MM.1S (cell line): ENCODE measurements around the gene SLC2A13.

Source experiments
- DNase-seq: peaks from one replicate; pipeline ENCODE4 v3.0.0-alpha.2; 2015
- H2AFZ ChIP-seq: fragments of 300-600 bp; sonication (generic); 2 replicates; pipeline ENCODE4 v1.6.0; 2016; ENCODE audit warnings: antibody characterized with exemption, low read length
- H3F3A ChIP-seq: fragments of 300-600 bp; sonication (generic); 2 replicates; pipeline ENCODE4 v1.6.1; 2016; ENCODE audit warnings: mild to moderate bottlenecking, antibody characterized with exemption, low read length, moderate library complexity, mixed read lengths; ENCODE audit not compliant: insufficient read depth
- H3K27ac ChIP-seq: fragments of 300-600 bp; sonication (generic); 2 replicates; pipeline ENCODE4 v1.5.1; 2016; ENCODE audit warnings: mild to moderate bottlenecking, low read length
- H3K27me3 ChIP-seq: fragments of 300-600 bp; sonication (generic); replicated peaks from 2 replicates; pipeline ENCODE4 v1.6.0; 2016; ENCODE audit warnings: low read length; ENCODE audit not compliant: insufficient read depth
- H3K36me3 ChIP-seq: fragments of 300-600 bp; sonication (generic); replicated peaks from 2 replicates; pipeline ENCODE4 v1.6.1; 2016; ENCODE audit warnings: mild to moderate bottlenecking, low read length, mixed read lengths; ENCODE audit not compliant: insufficient read depth
- H3K4me1 ChIP-seq: fragments of 300-600 bp; sonication (generic); 2 replicates; pipeline ENCODE4 v1.6.1; 2016; ENCODE audit warnings: low read length, mixed read lengths
- H3K4me2 ChIP-seq: fragments of 300-600 bp; sonication (generic); 2 replicates; pipeline ENCODE4 v1.6.0; 2016; ENCODE audit warnings: low read depth, low read length
- H3K4me3 ChIP-seq: fragments of 300-600 bp; sonication (generic); 2 replicates; pipeline ENCODE4 v1.5.1; 2016; ENCODE audit warnings: low read length, mixed read lengths
- H3K79me2 ChIP-seq: fragments of 300-600 bp; sonication (generic); 2 replicates; pipeline ENCODE4 v1.6.1; 2016; ENCODE audit warnings: mixed run types, low read length, mixed read lengths
- H3K9ac ChIP-seq: fragments of 300-600 bp; sonication (generic); 2 replicates; pipeline ENCODE4 v1.6.1; 2016; ENCODE audit warnings: low read length, mixed read lengths
- H3K9me2 ChIP-seq: fragments of 300-600 bp; sonication (generic); replicated peaks from 2 replicates; pipeline ENCODE4 v1.6.1; 2016; ENCODE audit warnings: mild to moderate bottlenecking, low read length, mixed read lengths; ENCODE audit not compliant: insufficient read depth
- H3K9me3 ChIP-seq: fragments of 300-600 bp; sonication (generic); replicated peaks from 2 replicates; pipeline ENCODE4 v1.6.1; 2016; ENCODE audit warnings: mild to moderate bottlenecking, low read length, mixed read lengths; ENCODE audit not compliant: insufficient read depth
- H4K20me1 ChIP-seq: fragments of 300-600 bp; sonication (generic); 2 replicates; pipeline ENCODE4 v1.6.1; 2016; ENCODE audit warnings: mild to moderate bottlenecking, low read length, moderate library complexity, mixed read lengths; ENCODE audit not compliant: insufficient read depth
- CTCF ChIP-seq: fragments of 300-600 bp; sonication (generic); IDR thresholded peaks from 2 replicates; pipeline ENCODE4 v1.5.1; 2016; ENCODE audit warnings: antibody characterized with exemption, low read length, mixed read lengths
- EZH2 ChIP-seq: fragments of 300-600 bp; sonication (generic); optimal IDR thresholded peaks from 2 replicates; pipeline ENCODE3; 2017; ENCODE audit warnings: low read depth, mild to moderate bottlenecking, antibody characterized with exemption, low read length, mixed read lengths
- EZH2phosphoT487 ChIP-seq: fragments of 300-600 bp; sonication (generic); IDR thresholded peaks from 2 replicates; pipeline ENCODE4 v1.6.1; 2018; ENCODE audit warnings: antibody characterized with exemption, low read length

The SLC2A13 gene

DNA sequence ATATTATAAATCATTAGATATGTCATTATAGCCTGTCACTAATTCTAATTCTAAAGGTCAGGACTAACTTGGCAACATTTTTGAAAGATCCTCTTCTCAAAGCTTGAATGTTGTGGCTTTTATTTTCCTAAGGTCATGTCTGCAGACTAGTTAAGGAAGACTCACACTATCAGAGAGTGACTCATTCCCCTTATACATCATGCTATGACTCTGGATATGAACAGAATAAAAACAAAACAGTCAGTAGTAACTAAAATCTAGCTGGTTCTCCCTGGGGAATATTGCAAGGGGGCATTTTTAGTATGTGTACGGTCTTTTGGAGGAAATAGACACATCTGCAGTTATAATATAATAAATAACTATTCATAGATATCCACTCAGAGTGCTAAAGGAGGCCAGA, 170.6 kb downstream of the SLC2A13 start:
- no peaks in the 10 kb centered on the region for H3K9me3 ChIP-seq
- no peaks in the 10 kb centered on the region for H3K79me2 ChIP-seq
- H3K4me3 ChIP-seq, result no peak overlapping the region
- H3K27me3 ChIP-seq, result no peaks in the 10 kb centered on the region
- no peak overlapping the region for H3K9ac ChIP-seq
- no peaks in the 10 kb centered on the region for H3F3A ChIP-seq
- H3K4me2 ChIP-seq, result no peak overlapping the region
- no peaks in the 10 kb centered on the region for H3K36me3 ChIP-seq
- no peak overlapping the region for H3K27ac ChIP-seq
- H2AFZ ChIP-seq, result no peak overlapping the region
- no peaks in the 10 kb centered on the region for H4K20me1 ChIP-seq
- TF ChIP-seq EZH2, result no peak
- TF ChIP-seq EZH2phosphoT487, result no peak
- TF ChIP-seq CTCF, result no peak
- DNase-seq, result no peak
- H3K4me1 ChIP-seq, result no peaks in the 10 kb centered on the region
- no peaks in the 10 kb centered on the region for H3K9me2 ChIP-seq

- no peak overlapping the region for H3K9ac ChIP-seq
- no peak overlapping the region for H3K27ac ChIP-seq
- H3K27me3 ChIP-seq, result no peaks in the 10 kb centered on the region
- H2AFZ ChIP-seq, result no peak overlapping the region
- H3K9me3 ChIP-seq, result no peaks in the 10 kb centered on the region
- no peak overlapping the region for H3K4me3 ChIP-seq
- no peaks in the 10 kb centered on the region for H4K20me1 ChIP-seq
- H3K4me2 ChIP-seq, result no peak overlapping the region
- no peak for TF ChIP-seq EZH2
- no peak for TF ChIP-seq CTCF
- TF ChIP-seq EZH2phosphoT487, result no peak
- H3F3A ChIP-seq, result no peaks in the 10 kb centered on the region
- H3K79me2 ChIP-seq, result no peaks in the 10 kb centered on the region
- no peaks in the 10 kb centered on the region for H3K9me2 ChIP-seq
- H3K36me3 ChIP-seq, result no peaks in the 10 kb centered on the region
- DNase-seq, result no peak
- no peaks in the 10 kb centered on the region for H3K4me1 ChIP-seq
These were observed 174.0 kb downstream of the SLC2A13 start for GRCh38 chr12:39931857-39932256.

DNA sequence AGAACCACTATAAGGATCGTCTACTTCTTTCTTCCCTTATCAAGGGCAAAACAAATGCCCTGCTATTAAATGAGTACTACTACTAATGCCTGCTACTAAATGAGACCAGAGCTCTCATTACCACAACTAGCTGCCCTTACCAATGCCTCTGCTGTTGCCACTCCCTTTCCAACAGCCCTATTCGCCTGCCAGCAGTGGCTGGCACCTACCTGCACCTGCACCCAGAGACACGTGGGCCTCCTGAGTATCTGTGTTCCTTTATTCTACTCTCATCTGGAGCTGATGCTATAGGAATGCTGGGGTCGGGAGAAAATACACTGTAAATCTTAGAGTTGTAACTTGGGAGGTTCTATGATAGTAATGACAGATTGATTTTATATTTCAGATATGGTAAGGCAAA, 174.7 kb downstream of the SLC2A13 start:
- no peak overlapping the region for H2AFZ ChIP-seq
- H4K20me1 ChIP-seq, result no peaks in the 10 kb centered on the region
- no peaks in the 10 kb centered on the region for H3K36me3 ChIP-seq
- no peak overlapping the region for H3K9ac ChIP-seq
- no peak overlapping the region for H3K4me2 ChIP-seq
- no peak overlapping the region for H3K4me3 ChIP-seq
- H3K79me2 ChIP-seq, result no peaks in the 10 kb centered on the region
- H3K27ac ChIP-seq, result no peak overlapping the region
- DNase-seq, result no peak
- H3K4me1 ChIP-seq, result no peaks in the 10 kb centered on the region
- TF ChIP-seq EZH2phosphoT487, result no peak
- no peak for TF ChIP-seq EZH2
- no peak for TF ChIP-seq CTCF
- no peaks in the 10 kb centered on the region for H3K9me2 ChIP-seq
- no peaks in the 10 kb centered on the region for H3K27me3 ChIP-seq
- H3F3A ChIP-seq, result no peaks in the 10 kb centered on the region
- no peaks in the 10 kb centered on the region for H3K9me3 ChIP-seq
